SU-DHL-6 (cell line): ENCODE measurements around the gene MAGEA9B.
"Not testable (repeated sequence)": the region's sequence is repeated elsewhere in the genome, so short reads cannot be mapped to it uniquely, and the experiment has no call there.

Source experiments
- H2AFZ ChIP-seq: fragments of 200-600 bp; sonication (generic); 2 replicates; pipeline ENCODE4 v1.6.1; 2014; ENCODE audit warnings: low read depth, mild to moderate bottlenecking, moderate library complexity, mixed read lengths, antibody characterized with exemption, low read length; ENCODE audit not compliant: severe bottlenecking
- H3F3A ChIP-seq: fragments of 200-600 bp; shearing (Covaris generic); 2 replicates; pipeline ENCODE4 v1.6.0; 2016; ENCODE audit warnings: antibody characterized with exemption, mild to moderate bottlenecking; ENCODE audit not compliant: insufficient read depth
- H3K27ac ChIP-seq: fragments of 200-600 bp; sonication (generic); 2 replicates; pipeline ENCODE4 v1.5.1; 2016; ENCODE audit warnings: low read depth, mild to moderate bottlenecking, low read length, moderate library complexity, mixed read lengths
- H3K27me3 ChIP-seq: fragments of 200-600 bp; sonication (generic), shearing (Covaris generic); 2 replicates; pipeline ENCODE4 v1.6.0; 2014; ENCODE audit warnings: mild to moderate bottlenecking, low read length
- H3K36me3 ChIP-seq: fragments of 200-600 bp; sonication (generic); 2 replicates; pipeline ENCODE4 v1.6.1; 2014; ENCODE audit warnings: mild to moderate bottlenecking, low read length, mixed read lengths
- H3K4me2 ChIP-seq: fragments of 300-600, 200-600 bp; shearing (Covaris generic), sonication (generic); 2 replicates; pipeline ENCODE4 v1.6.0; 2014; ENCODE audit warnings: low read length, low read depth, mild to moderate bottlenecking; ENCODE audit not compliant: poor library complexity, severe bottlenecking
- H3K4me3 ChIP-seq: fragments of 200-600 bp; sonication (generic); 2 replicates; pipeline ENCODE4 v1.5.1; 2014; ENCODE audit warnings: antibody characterized with exemption, low read length, mild to moderate bottlenecking, mixed read lengths; ENCODE audit not compliant: insufficient read depth, poor library complexity, severe bottlenecking
- H3K79me2 ChIP-seq: fragments of 200-600 bp; sonication (generic); 2 replicates; pipeline ENCODE4 v1.6.1; 2014; ENCODE audit warnings: mild to moderate bottlenecking, low read length, moderate library complexity; ENCODE audit not compliant: insufficient read depth
- H3K9ac ChIP-seq: fragments of 200-600 bp; sonication (generic); 2 replicates; pipeline ENCODE4 v1.7.0; 2014; ENCODE audit warnings: mild to moderate bottlenecking, low read length
- H3K9me2 ChIP-seq: fragments of 200-600 bp; sonication (generic); replicated peaks from 2 replicates; pipeline ENCODE4 v1.6.1; 2014; ENCODE audit warnings: low read length; ENCODE audit not compliant: insufficient read depth
- H3K9me3 ChIP-seq: fragments of 200-600 bp; sonication (generic); 2 replicates; pipeline ENCODE4 v1.6.1; 2014; ENCODE audit warnings: low read length, mixed read lengths; ENCODE audit not compliant: insufficient read depth
- H4K20me1 ChIP-seq: fragments of 200-600 bp; sonication (generic); 2 replicates; pipeline ENCODE4 v1.6.1; 2014; ENCODE audit warnings: low read depth, mild to moderate bottlenecking, antibody characterized with exemption, low read length, moderate library complexity, mixed read lengths
- EZH2phosphoT487 ChIP-seq: fragments of 200-600 bp; sonication (generic), shearing (Covaris generic); conservative IDR thresholded peaks from 2 replicates; pipeline ENCODE4 v1.6.1; 2018; ENCODE audit warnings: mild to moderate bottlenecking, antibody characterized with exemption, low read length, moderate library complexity, mixed read lengths
- TF ChIP-seq, protein P1 (sequence below): fragments of 200-600 bp; sonication (generic); IDR thresholded peaks from one replicate; pipeline ENCODE4 v1.5.1; 2017; ENCODE audit warnings: antibody characterized with exemption, mild to moderate bottlenecking, low read length, moderate library complexity; ENCODE audit not compliant: insufficient read depth, poor library complexity, severe bottlenecking

Gene MAGEA9B

DNA sequence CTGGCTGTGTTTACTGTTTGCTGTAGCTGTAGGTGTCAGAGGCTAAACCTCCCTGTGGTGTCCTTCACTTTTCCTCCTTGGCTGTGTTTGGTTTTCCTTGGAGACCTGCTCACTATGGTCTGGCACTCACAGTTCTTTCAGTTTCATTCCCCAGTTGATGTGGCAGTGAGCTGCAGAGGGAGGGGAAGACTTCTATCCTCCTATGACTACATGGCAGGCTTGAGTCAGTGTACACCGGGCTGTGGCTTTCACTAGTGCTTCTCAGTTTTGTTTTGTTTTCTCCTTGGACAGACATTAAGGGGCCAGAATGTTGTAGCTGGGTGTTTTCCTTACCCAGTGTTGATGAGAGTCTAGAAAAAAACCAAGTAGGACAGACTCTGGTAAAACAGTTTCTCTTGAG is 13.8 kb downstream of the MAGEA9B start:
- not testable (repeated sequence) for H3K27me3 ChIP-seq, H3K9me3 ChIP-seq, H3K79me2 ChIP-seq, H4K20me1 ChIP-seq, H2AFZ ChIP-seq, H3K9ac ChIP-seq, H3K4me3 ChIP-seq, H3K4me2 ChIP-seq, H3K9me2 ChIP-seq, H3K27ac ChIP-seq, H3F3A ChIP-seq, H3K36me3 ChIP-seq

GRCh38 chrX:149572743-149573142 is 14.5 kb downstream of the MAGEA9B start:
- H3K36me3 ChIP-seq, result no peaks in the 10 kb centered on the region
- TF ChIP-seq, protein P1, sequence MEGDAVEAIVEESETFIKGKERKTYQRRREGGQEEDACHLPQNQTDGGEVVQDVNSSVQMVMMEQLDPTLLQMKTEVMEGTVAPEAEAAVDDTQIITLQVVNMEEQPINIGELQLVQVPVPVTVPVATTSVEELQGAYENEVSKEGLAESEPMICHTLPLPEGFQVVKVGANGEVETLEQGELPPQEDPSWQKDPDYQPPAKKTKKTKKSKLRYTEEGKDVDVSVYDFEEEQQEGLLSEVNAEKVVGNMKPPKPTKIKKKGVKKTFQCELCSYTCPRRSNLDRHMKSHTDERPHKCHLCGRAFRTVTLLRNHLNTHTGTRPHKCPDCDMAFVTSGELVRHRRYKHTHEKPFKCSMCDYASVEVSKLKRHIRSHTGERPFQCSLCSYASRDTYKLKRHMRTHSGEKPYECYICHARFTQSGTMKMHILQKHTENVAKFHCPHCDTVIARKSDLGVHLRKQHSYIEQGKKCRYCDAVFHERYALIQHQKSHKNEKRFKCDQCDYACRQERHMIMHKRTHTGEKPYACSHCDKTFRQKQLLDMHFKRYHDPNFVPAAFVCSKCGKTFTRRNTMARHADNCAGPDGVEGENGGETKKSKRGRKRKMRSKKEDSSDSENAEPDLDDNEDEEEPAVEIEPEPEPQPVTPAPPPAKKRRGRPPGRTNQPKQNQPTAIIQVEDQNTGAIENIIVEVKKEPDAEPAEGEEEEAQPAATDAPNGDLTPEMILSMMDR, result no peak
- TF ChIP-seq EZH2phosphoT487, result no peak
- no peak overlapping the region for H3K4me3 ChIP-seq
- no peaks in the 10 kb centered on the region for H3K9me2 ChIP-seq
- no peaks in the 10 kb centered on the region for H3K79me2 ChIP-seq
- H3F3A ChIP-seq, result no peaks in the 10 kb centered on the region
- no peak overlapping the region for H2AFZ ChIP-seq
- H3K9ac ChIP-seq, result no peak overlapping the region
- H3K4me2 ChIP-seq, result no peak overlapping the region
- H4K20me1 ChIP-seq, result no peaks in the 10 kb centered on the region
- H3K27ac ChIP-seq, result no peak overlapping the region
- H3K9me3 ChIP-seq, result no peaks in the 10 kb centered on the region
- H3K27me3 ChIP-seq, result no peaks in the 10 kb centered on the region

GRCh38 chrX:149571770-149572169 is 15.5 kb downstream of the MAGEA9B start:
- Histone ChIP-seq H2AFZ (no peak overlapping the region), H4K20me1 (no peaks in the 10 kb centered on the region), H3K27me3 (no peaks in the 10 kb centered on the region), H3K9ac (no peak overlapping the region), H3K27ac (no peak overlapping the region), H3K9me2 (no peaks in the 10 kb centered on the region), H3K9me3 (no peaks in the 10 kb centered on the region), H3K4me2 (no peak overlapping the region), H3K79me2 (no peaks in the 10 kb centered on the region), H3K36me3 (no peaks in the 10 kb centered on the region), H3F3A (no peaks in the 10 kb centered on the region), H3K4me3 (no peak overlapping the region)
- TF ChIP-seq, protein P1, result no peak
- no peak for TF ChIP-seq EZH2phosphoT487

GRCh38 chrX:149570668-149571067 is 16.6 kb downstream of the MAGEA9B start:
- Histone ChIP-seq H3K4me3 (no peak overlapping the region), H3K4me2 (no peak overlapping the region), H3K27ac (no peak overlapping the region), H4K20me1 (no peaks in the 10 kb centered on the region), H3K79me2 (no peaks in the 10 kb centered on the region), H3K36me3 (no peaks in the 10 kb centered on the region), H3K9me2 (no peaks in the 10 kb centered on the region), H3K9me3 (no peaks in the 10 kb centered on the region), H3K9ac (no peak overlapping the region), H3K27me3 (no peaks in the 10 kb centered on the region), H3F3A (no peaks in the 10 kb centered on the region), H2AFZ (no peak overlapping the region)
- TF ChIP-seq, protein P1, result no peak
- no peak for TF ChIP-seq EZH2phosphoT487
